Transverse colon (tissue), 4 donors: ENCODE results near the gene WNT7A. TPM values are rescaled to one million over a fixed set of nuclear protein-coding genes. Genes with fewer than 3 reads are reported as not detected.

ENCODE experiments used
- DNase-seq: peaks from one replicate; pipeline ENCODE4 v3.0.0-alpha.2; 2019
- H3K27ac ChIP-seq, 4 donors: fragments of 200-600 bp; sonication (generic); 2 replicates each; pipeline ENCODE4 v1.5.1; 2016 to 2018; ENCODE audit warnings: inconsistent platforms in 4 of 4
- H3K27me3 ChIP-seq: fragments of 200-600 bp; sonication (generic); 2 replicates; pipeline ENCODE4 v1.5.1; 2017; ENCODE audit warnings: inconsistent platforms
- H3K36me3 ChIP-seq, 4 donors: fragments of 200-600 bp; sonication (generic); 2 replicates each; pipeline ENCODE4 v1.5.1; 2017 to 2019; ENCODE audit warnings: inconsistent platforms in 4 of 4
- H3K4me1 ChIP-seq, 4 donors: fragments of 200-600 bp; sonication (generic); 2 replicates each; pipeline ENCODE4 v1.5.1; 2017 to 2020; ENCODE audit warnings: inconsistent platforms in 4 of 4
- H3K4me3 ChIP-seq, 4 donors: fragments of 200-600 bp; sonication (generic); 1 replicate in 1 of 4; 2 replicates in 3 of 4; pipeline versions ENCODE4 v1.5.1 to v1.6.1; 2017 to 2019; ENCODE audit warnings: inconsistent platforms in 4 of 4
- H3K9me3 ChIP-seq, 2 donors: fragments of 200-600 bp; sonication (generic); 2 replicates each; pipeline ENCODE4 v1.5.1; 2017 to 2019; ENCODE audit warnings: inconsistent platforms in 2 of 2
- CTCF ChIP-seq, 5 experiments: fragments of 200-600 bp in 3 of 5; fragments of 450-650 bp in 2 of 5; sonication (generic) in 3 of 5; IDR thresholded peaks; 1 replicate in 2 of 5; 2 replicates in 3 of 5; pipeline ENCODE4 v1.5.1; 2016 to 2017; ENCODE audit warnings: antibody characterized with exemption in 5 of 5, inconsistent platforms in 3 of 5, mild to moderate bottlenecking in 2 of 5, moderate library complexity in 1 of 5
- EP300 ChIP-seq: sonication (generic); formaldehyde crosslinking; IDR thresholded peaks from one replicate; pipeline ENCODE4 v1.6.1; 2017; ENCODE audit warnings: antibody characterized with exemption, low read depth
- POLR2A ChIP-seq: fragments of 450-650 bp; IDR thresholded peaks from one replicate; pipeline ENCODE4 v1.6.1; 2016; ENCODE audit warnings: antibody characterized with exemption, mild to moderate bottlenecking, moderate library complexity
- POLR2AphosphoS5 ChIP-seq, 3 donors: sonication (generic); formaldehyde crosslinking; IDR thresholded peaks; one replicate each; pipeline ENCODE4 v1.6.1; 2016; ENCODE audit warnings: antibody characterized with exemption in 3 of 3
- WGBS, 2 donors: methylation state at CpG; one replicate each; pipeline ENCODE4 v1.1.5; 2018; ENCODE audit warnings: low coverage in 1 of 2; 5-methylcytosine and 5-hydroxymethylcytosine counted together
- in situ Hi-C, 4 donors: fragments of 200-750 bp; cut with MboI; loops; one replicate each; pipeline versions ENCODE4 v1.15.0 to v1.15.1; 2017; ENCODE audit warnings: low sequenced_read_pairs in 3 of 4, low pct_ligation_motif_present in 1 of 4, low pct_unique_long_range_greater_than_20kb in 1 of 4
- intact Hi-C: fragments of 100-400 bp; cut with DNase I; formaldehyde crosslinking; loops from one replicate; pipeline ENCODE4 v1.15.1; 2023; ENCODE audit warnings: low total_unique reads
- total RNA-seq, 4 donors: library from RNA; depleted of rRNA; stranded (reverse); fragments of >200 nt; gene quantifications; one replicate each; pipeline ENCODE4 v1.1.0, GENCODE V29; 2016

Gene WNT7A
- total RNA-seq, 4 donors from 2014 or later, result not detected

GRCh38 chr3:13823692-13824091 is 56.2 kb downstream of the WNT7A start:
- no peaks in the 10 kb centered on the region for H3K27me3 ChIP-seq
- H3K36me3 ChIP-seq, result no peaks in the 10 kb centered on the region
- no peak overlapping the region for H3K4me3 ChIP-seq
- in situ Hi-C loops, result no loop called here
- H3K9me3 ChIP-seq, result no peaks in the 10 kb centered on the region
- no peak for TF ChIP-seq POLR2A
- no peak for TF ChIP-seq EP300
- no peak for TF ChIP-seq CTCF (IDR thresholded peaks at IDR 0.05)
- TF ChIP-seq POLR2AphosphoS5 (IDR thresholded peaks at IDR 0.05), result no peak
- DNase-seq, result no peak
- WGBS, 2 donors, result 72 to 80% methylated on average over 1 to 3 of the region's 3 CpGs
- intact Hi-C loops, result no loop called here
- no peaks in the 10 kb centered on the region for H3K4me1 ChIP-seq
- H3K27ac ChIP-seq, result no peak overlapping the region

GRCh38 chr3:13822871-13823585 is 56.8 kb downstream of the WNT7A start:
- 78% methylated on average over 8 of the region's 8 CpGs; no CpG with 5 or more reads in 1 of the 2 donors for WGBS, 2 donors
- H3K4me1 ChIP-seq, result no peaks in the 10 kb centered on the region
- H3K9me3 ChIP-seq, result no peaks in the 10 kb centered on the region
- intact Hi-C loops, result no loop called here
- no peaks in the 10 kb centered on the region for H3K36me3 ChIP-seq
- no peaks in the 10 kb centered on the region for H3K27me3 ChIP-seq
- H3K4me3 ChIP-seq, result no peak overlapping the region
- H3K27ac ChIP-seq, result no peak overlapping the region
- in situ Hi-C loops, result no loop called here
- DNase-seq, result no peak
- TF ChIP-seq CTCF (IDR thresholded peaks at IDR 0.05) (no peak), EP300 (no peak), POLR2A (no peak), POLR2AphosphoS5 (IDR thresholded peaks at IDR 0.05) (no peak)

GRCh38 chr3:13822042-13822441 is 57.8 kb downstream of the WNT7A start:
- TF ChIP-seq EP300 (no peak), POLR2A (no peak), POLR2AphosphoS5 (IDR thresholded peaks at IDR 0.05) (no peak), CTCF (IDR thresholded peaks at IDR 0.05) (no peak)
- H3K9me3 ChIP-seq, result no peaks in the 10 kb centered on the region
- no peak overlapping the region for H3K4me3 ChIP-seq
- H3K27me3 ChIP-seq, result no peaks in the 10 kb centered on the region
- no peaks in the 10 kb centered on the region for H3K4me1 ChIP-seq
- H3K36me3 ChIP-seq, result no peaks in the 10 kb centered on the region
- no peak for DNase-seq
- intact Hi-C loops, result no loop called here
- H3K27ac ChIP-seq, result no peak overlapping the region
- in situ Hi-C loops, result no loop called here
- WGBS, 2 donors, result 67 to 79% methylated on average over 5 of the region's 5 CpGs

- no peak for DNase-seq
- Histone ChIP-seq H3K4me1 (no peaks in the 10 kb centered on the region), H3K36me3 (no peaks in the 10 kb centered on the region), H3K27me3 (no peaks in the 10 kb centered on the region), H3K27ac (no peak overlapping the region), H3K9me3 (peaks cover 0 to 8% of the 10 kb centered on the region in 2 donors), H3K4me3 (no peak overlapping the region)
- TF ChIP-seq CTCF (IDR thresholded peaks at IDR 0.05), result no peak
- no peak for TF ChIP-seq POLR2A
- no peak for TF ChIP-seq POLR2AphosphoS5 (IDR thresholded peaks at IDR 0.05)
- no peak for TF ChIP-seq EP300
- intact Hi-C loops (no loop called here), in situ Hi-C loops (no loop called here)
- 58 to 100% methylated on average over 1 to 3 of the region's 3 CpGs for WGBS, 2 donors
Observed at GRCh38 chr3:13821126-13821525, 58.7 kb downstream of the WNT7A start.
